ENCODE data around the gene RAB11FIP5. TPM values are rescaled to one million over a fixed set of nuclear protein-coding genes. Genes with fewer than 3 reads are reported as not detected.
A peak's percentile ranks its signal among the peaks of the same experiment; 100 is the strongest.
"Not testable (repeated sequence)": the region's sequence is repeated elsewhere in the genome, so short reads cannot be mapped to it uniquely, and the experiment has no call there.

The RAB11FIP5 gene
- total RNA-seq, 1 donor from 2014 or later, result 18.7 TPM

DNA sequence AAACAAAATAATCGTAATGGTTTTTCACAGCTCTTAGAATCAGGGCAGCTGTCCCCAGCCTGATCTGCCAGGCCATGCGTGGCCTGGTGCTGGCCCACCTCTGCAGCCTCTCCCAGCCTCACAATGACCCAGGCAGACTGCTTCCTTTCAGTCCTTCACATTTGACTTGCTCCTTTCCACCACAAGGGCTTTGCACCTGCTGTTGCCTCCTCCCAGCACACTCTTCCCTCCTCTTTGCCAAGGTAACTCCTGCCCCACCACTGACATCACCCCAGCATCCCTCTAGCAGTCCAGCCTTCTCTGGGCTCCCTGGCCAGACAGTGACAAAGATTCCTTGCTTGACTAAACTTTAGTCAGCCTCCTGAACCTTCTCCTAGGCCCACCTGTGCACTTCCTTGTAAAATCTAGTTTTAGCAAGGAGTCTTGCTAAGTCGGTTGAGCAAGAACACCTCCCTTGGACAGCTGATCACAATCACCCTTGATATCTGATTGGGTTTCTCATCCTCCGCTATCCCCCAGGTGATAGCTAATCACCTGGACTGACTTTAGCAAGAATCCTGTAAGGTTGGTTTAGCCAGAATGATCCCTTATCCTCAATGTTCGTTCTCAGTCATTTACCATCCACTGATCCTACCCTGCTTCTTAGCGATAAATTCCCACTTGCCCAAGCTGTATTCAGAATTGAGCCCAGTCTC is 16.2 kb upstream of the RAB11FIP5 start:
- TF ChIP-seq, protein P1, sequence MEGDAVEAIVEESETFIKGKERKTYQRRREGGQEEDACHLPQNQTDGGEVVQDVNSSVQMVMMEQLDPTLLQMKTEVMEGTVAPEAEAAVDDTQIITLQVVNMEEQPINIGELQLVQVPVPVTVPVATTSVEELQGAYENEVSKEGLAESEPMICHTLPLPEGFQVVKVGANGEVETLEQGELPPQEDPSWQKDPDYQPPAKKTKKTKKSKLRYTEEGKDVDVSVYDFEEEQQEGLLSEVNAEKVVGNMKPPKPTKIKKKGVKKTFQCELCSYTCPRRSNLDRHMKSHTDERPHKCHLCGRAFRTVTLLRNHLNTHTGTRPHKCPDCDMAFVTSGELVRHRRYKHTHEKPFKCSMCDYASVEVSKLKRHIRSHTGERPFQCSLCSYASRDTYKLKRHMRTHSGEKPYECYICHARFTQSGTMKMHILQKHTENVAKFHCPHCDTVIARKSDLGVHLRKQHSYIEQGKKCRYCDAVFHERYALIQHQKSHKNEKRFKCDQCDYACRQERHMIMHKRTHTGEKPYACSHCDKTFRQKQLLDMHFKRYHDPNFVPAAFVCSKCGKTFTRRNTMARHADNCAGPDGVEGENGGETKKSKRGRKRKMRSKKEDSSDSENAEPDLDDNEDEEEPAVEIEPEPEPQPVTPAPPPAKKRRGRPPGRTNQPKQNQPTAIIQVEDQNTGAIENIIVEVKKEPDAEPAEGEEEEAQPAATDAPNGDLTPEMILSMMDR (conservative IDR thresholded peaks at IDR 0.05), result no peak
- no peak overlapping the region for H3K27ac Mint-ChIP-seq
- no peak overlapping the region for H3K4me3 Mint-ChIP-seq
- H3K27me3 Mint-ChIP-seq, result peaks cover 13% of the 10 kb centered on the region
- H3K36me3 Mint-ChIP-seq, result no peaks in the 10 kb centered on the region
- no peak for DNase-seq (ENCODE audit: extremely low spot score, unreplicated experiment)
- H3K9me3 Mint-ChIP-seq, result no peaks in the 10 kb centered on the region
- H3K4me1 Mint-ChIP-seq (ENCODE audit: unreplicated experiment), result no peaks in the 10 kb centered on the region

DNA sequence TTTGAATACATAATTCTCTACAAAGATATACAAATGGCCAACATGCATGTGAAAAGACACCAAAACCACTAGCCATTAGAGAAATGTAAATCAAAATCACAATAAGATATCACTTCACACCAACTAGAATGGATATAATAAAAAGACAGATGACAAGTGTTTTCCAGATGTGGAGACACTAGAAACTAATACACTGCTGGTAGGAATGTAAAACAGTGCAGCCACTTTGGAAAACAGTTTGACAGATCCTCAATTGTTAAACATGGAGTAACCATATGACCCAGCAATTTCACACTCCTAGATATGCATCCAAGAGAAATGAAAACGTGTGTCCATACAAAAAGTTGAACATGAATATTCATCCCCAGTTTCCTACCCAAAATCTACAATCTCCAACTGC is 9.8 kb upstream of the RAB11FIP5 start:
- no peak for DNase-seq (ENCODE audit: extremely low spot score, unreplicated experiment)
- Mint-ChIP-seq H3K4me3 (no peak overlapping the region), H3K4me1 (ENCODE audit: unreplicated experiment) (peaks cover 10% of the 10 kb centered on the region), H3K9me3 (no peaks in the 10 kb centered on the region), H3K27ac (no peak overlapping the region), H3K27me3 (peaks cover 11% of the 10 kb centered on the region), H3K36me3 (no peaks in the 10 kb centered on the region)
- TF ChIP-seq, protein P1 (conservative IDR thresholded peaks at IDR 0.05), result no peak

DNA sequence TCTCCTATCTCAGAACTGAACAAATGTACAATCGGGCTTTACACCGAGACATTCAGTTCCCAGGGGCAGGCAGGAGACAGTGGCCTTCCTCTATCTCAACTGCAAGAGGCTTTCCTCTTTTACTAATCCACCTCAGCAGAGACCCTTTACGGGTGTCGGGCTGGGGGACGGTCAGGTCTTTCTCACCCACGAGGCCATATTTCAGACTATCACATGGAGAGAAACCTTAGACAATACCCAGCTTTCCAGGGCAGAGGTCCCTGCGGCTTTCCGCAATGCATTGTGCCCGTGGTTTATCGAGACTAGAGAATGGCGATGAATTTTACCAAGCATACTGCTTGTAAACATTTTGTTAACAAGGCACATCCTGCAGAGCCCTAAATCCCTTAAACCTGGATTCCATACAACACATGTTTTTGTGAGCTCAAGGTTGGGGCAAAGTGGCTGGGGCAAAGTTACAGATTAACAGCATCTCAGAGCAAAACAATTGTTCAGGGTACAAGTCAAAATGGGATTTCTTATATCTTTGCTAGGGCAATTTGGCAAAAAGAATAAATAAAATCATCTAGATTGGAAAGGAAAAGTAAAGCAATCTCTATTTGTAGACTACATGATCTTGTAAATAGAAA is 7.0 kb upstream of the RAB11FIP5 start:
- H3K4me1 Mint-ChIP-seq (ENCODE audit: unreplicated experiment); H3K27ac Mint-ChIP-seq; H3K4me3 Mint-ChIP-seq; H3K36me3 Mint-ChIP-seq; H3K9me3 Mint-ChIP-seq: not testable (repeated sequence)
- H3K27me3 Mint-ChIP-seq, result peaks cover 16% of the 10 kb centered on the region
- peak; percentile 24 for DNase-seq (ENCODE audit: extremely low spot score, unreplicated experiment)

DNA sequence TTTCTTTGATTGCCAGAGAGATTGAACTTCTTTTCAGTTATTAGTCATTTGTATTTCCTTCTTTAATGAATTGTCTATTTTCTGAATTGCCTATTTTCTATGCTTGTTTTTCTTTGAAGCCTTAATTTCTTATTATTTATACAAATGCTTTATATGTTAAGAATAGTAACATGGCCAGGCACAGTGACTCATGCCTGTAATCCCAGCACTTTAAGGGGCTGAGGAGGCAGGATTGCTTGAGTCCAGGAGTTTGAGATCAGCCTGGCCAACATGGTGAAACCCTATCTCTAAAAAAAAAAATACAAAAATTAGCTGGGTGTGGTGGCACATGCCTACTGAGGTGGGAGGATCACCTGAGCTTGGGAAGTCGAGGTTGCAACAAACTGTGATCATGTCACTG is 4.7 kb upstream of the RAB11FIP5 start:
- peaks cover 13% of the 10 kb centered on the region for H3K4me1 Mint-ChIP-seq (ENCODE audit: unreplicated experiment)
- DNase-seq (ENCODE audit: extremely low spot score, unreplicated experiment), result no peak
- no peak overlapping the region for H3K4me3 Mint-ChIP-seq
- H3K36me3 Mint-ChIP-seq, result no peaks in the 10 kb centered on the region
- no peaks in the 10 kb centered on the region for H3K9me3 Mint-ChIP-seq
- H3K27ac Mint-ChIP-seq, result no peak overlapping the region
- peaks cover 10% of the 10 kb centered on the region for H3K27me3 Mint-ChIP-seq
- TF ChIP-seq, protein P1 (conservative IDR thresholded peaks at IDR 0.05), result no peak

DNA sequence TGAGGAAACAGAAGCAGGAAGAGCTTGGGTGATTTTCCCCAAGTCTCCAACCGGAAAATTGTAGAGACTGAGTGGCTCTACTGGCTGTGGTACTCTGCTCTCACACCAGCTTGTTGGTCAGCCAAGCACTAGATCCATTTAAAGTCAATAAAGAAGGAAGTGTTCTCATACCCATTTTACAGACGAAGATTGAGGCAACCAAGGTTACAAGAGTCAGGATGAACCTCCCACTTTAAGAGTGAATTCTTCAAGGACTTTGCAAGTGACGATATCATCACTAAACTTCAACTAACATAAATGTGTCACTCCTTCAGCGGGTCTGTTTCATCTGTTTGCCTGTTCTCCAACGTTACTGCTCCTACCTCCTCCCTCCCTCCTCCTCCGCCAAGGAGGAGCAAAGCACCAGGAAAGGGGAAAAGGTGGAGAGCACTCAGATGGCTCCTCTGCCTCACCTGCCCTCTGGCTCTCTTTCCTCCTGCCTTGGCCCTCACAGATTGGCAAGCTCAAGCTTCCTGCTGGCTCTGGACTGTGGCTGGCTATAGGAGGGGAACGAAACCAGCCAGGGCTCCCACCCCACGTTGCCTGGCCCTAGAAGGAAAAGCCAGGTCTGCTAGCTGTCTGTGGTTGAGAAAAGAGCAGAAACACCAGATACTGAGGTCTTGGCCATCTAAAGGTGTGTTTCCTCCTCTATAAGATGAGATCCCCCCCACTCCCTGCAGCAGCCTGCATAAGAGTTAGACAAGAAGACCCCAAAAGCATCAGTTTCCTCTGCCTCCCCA is 3.6 kb upstream of the RAB11FIP5 start:
- DNase-seq (ENCODE audit: extremely low spot score, unreplicated experiment), result peak; percentile 50
- Mint-ChIP-seq H3K27ac (no peak overlapping the region), H3K36me3 (no peaks in the 10 kb centered on the region), H3K9me3 (no peaks in the 10 kb centered on the region), H3K27me3 (peaks cover 10% of the 10 kb centered on the region), H3K4me3 (no peak overlapping the region), H3K4me1 (ENCODE audit: unreplicated experiment) (peaks cover 14% of the 10 kb centered on the region)
- TF ChIP-seq, protein P1 (conservative IDR thresholded peaks at IDR 0.05), result no peak

Measured in type B pancreatic cell (in vitro differentiated cells).